H9 (cell line): ENCODE measurements around the gene ZNF749. TPM values are rescaled to one million over a fixed set of nuclear protein-coding genes. Genes with fewer than 3 reads are reported as not detected.

Source experiments
- DNase-seq: peaks from one replicate; pipeline ENCODE4 v3.0.0-alpha.2; 2017
- H2AFZ ChIP-seq: one replicate; pipeline ENCODE4 v1.6.1; 2013; ENCODE audit warnings: mild to moderate bottlenecking, low read length, control low read depth, moderate library complexity
- H2AK5ac ChIP-seq: 2 replicates; pipeline ENCODE4 v1.6.1; 2013; ENCODE audit warnings: low read length, control low read depth, mixed read lengths; ENCODE audit not compliant: insufficient read length
- H2BK120ac ChIP-seq: one replicate; pipeline ENCODE4 v1.6.1; 2013; ENCODE audit warnings: low read depth, mild to moderate bottlenecking, low read length, control low read depth, inconsistent platforms; ENCODE audit not compliant: poor library complexity, severe bottlenecking
- H2BK12ac ChIP-seq: 2 replicates; pipeline ENCODE4 v1.6.1; 2013; ENCODE audit warnings: low read length, control low read depth, mixed read lengths, low read depth; ENCODE audit not compliant: insufficient read length
- H2BK15ac ChIP-seq: 2 replicates; pipeline ENCODE4 v1.6.1; 2013; ENCODE audit warnings: low read depth, low read length, control low read depth
- H2BK20ac ChIP-seq: one replicate; pipeline ENCODE4 v1.6.1; 2013; ENCODE audit warnings: low read depth, mild to moderate bottlenecking, low read length, control low read depth, inconsistent platforms; ENCODE audit not compliant: poor library complexity, severe bottlenecking
- H2BK5ac ChIP-seq: 2 replicates; pipeline ENCODE4 v1.6.1; 2013; ENCODE audit warnings: low read length, control low read depth, mixed read lengths; ENCODE audit not compliant: insufficient read length
- H3K14ac ChIP-seq: 2 replicates; pipeline ENCODE4 v1.6.1; 2013; ENCODE audit warnings: low read length, control low read depth; ENCODE audit not compliant: insufficient read depth
- H3K18ac ChIP-seq: 2 replicates; pipeline ENCODE4 v1.6.1; 2013; ENCODE audit warnings: low read depth, mild to moderate bottlenecking, mixed read lengths, low read length, control low read depth; ENCODE audit not compliant: insufficient read length
- H3K23ac ChIP-seq: 2 replicates; pipeline ENCODE4 v1.6.1; 2013; ENCODE audit warnings: low read length, control low read depth, mixed read lengths, low read depth; ENCODE audit not compliant: insufficient read length
- H3K23me2 ChIP-seq: 2 replicates; pipeline ENCODE4 v1.6.1; 2013; ENCODE audit warnings: low read depth, mild to moderate bottlenecking, mixed read lengths, low read length, control low read depth; ENCODE audit not compliant: insufficient read length, poor library complexity, severe bottlenecking
- H3K27ac ChIP-seq: 2 replicates; pipeline ENCODE4 v1.5.1; 2013; ENCODE audit warnings: low read length, control low read depth, mixed read lengths, low read depth; ENCODE audit not compliant: insufficient read length
- H3K27me3 ChIP-seq: 2 replicates; pipeline ENCODE4 v1.6.1; 2013; ENCODE audit warnings: low read length, control low read depth, inconsistent platforms; ENCODE audit not compliant: insufficient read depth
- H3K4ac ChIP-seq: 2 replicates; pipeline ENCODE4 v1.6.1; 2013; ENCODE audit warnings: low read depth, mild to moderate bottlenecking, control low read depth, inconsistent platforms, low read length, moderate library complexity
- H3K4me1 ChIP-seq: 2 replicates; pipeline ENCODE4 v1.6.1; 2013; ENCODE audit warnings: low read length, control low read depth, inconsistent platforms; ENCODE audit not compliant: insufficient read depth
- H3K4me2 ChIP-seq: 2 replicates; pipeline ENCODE4 v1.6.1; 2013; ENCODE audit warnings: low read length, control low read depth, mixed read lengths; ENCODE audit not compliant: insufficient read length, insufficient read depth
- H3K56ac ChIP-seq: 2 replicates; pipeline ENCODE4 v1.6.1; 2013; ENCODE audit warnings: low read depth, mild to moderate bottlenecking, mixed read lengths, low read length, control low read depth; ENCODE audit not compliant: insufficient read length
- H3K79me1 ChIP-seq: 2 replicates; pipeline ENCODE4 v1.6.1; 2013; ENCODE audit warnings: low read depth, mild to moderate bottlenecking, moderate library complexity, low read length, control low read depth, inconsistent platforms; ENCODE audit not compliant: insufficient read depth, poor library complexity, severe bottlenecking
- H3K79me2 ChIP-seq: 2 replicates; pipeline ENCODE4 v1.6.1; 2013; ENCODE audit warnings: low read length, control low read depth, inconsistent platforms; ENCODE audit not compliant: insufficient read depth
- H3K9ac ChIP-seq: 2 replicates; pipeline ENCODE4 v1.6.1; 2013; ENCODE audit warnings: low read length, control low read depth, mixed read lengths; ENCODE audit not compliant: insufficient read length; ENCODE audit errors: extremely low read depth
- H3K9me3 ChIP-seq: one replicate; pipeline ENCODE4 v1.6.1; 2013; ENCODE audit warnings: low read depth, low read length, inconsistent platforms; ENCODE audit not compliant: control insufficient read depth
- H3T11ph ChIP-seq: one replicate; pipeline ENCODE4 v1.6.1; 2013; ENCODE audit warnings: mild to moderate bottlenecking, low read length, control low read depth, inconsistent platforms
- H4K20me1 ChIP-seq: one replicate; pipeline ENCODE4 v1.6.1; 2013; ENCODE audit not compliant: control insufficient read depth, insufficient read length, insufficient read depth
- H4K5ac ChIP-seq: 2 replicates; pipeline ENCODE4 v1.6.1; 2013; ENCODE audit warnings: low read depth, mild to moderate bottlenecking, mixed read lengths, low read length, control low read depth; ENCODE audit not compliant: insufficient read length
- H4K8ac ChIP-seq: replicated peaks from 2 replicates; pipeline ENCODE4 v1.6.1; 2013; ENCODE audit warnings: low read length, control low read depth, mixed read lengths, low read depth; ENCODE audit not compliant: insufficient read length
- H4K91ac ChIP-seq: 2 replicates; pipeline ENCODE4 v1.6.1; 2013; ENCODE audit warnings: low read depth, mild to moderate bottlenecking, moderate library complexity, mixed read lengths, low read length, control low read depth; ENCODE audit not compliant: insufficient read length
- H3K27ac Mint-ChIP-seq, 3 experiments: 2 replicates in 2 of 3; 3 replicates in 1 of 3; pipeline ENCODE4 v1.8.0; 2020 to 2021; ENCODE audit warnings: mixed read lengths in 3 of 3, mild to moderate bottlenecking in 1 of 3, moderate library complexity in 1 of 3
- H3K27me3 Mint-ChIP-seq: 2 replicates; pipeline ENCODE4 v1.8.0; 2021; ENCODE audit warnings: low read depth, mild to moderate bottlenecking, moderate library complexity, mixed read lengths
- H3K36me3 Mint-ChIP-seq, 3 experiments: 2 replicates in 2 of 3; 3 replicates in 1 of 3; pipeline ENCODE4 v1.8.0; 2020 to 2021; ENCODE audit warnings: low read depth in 3 of 3, mixed read lengths in 3 of 3; ENCODE audit not compliant: insufficient read depth in 1 of 3
- H3K4me1 Mint-ChIP-seq, 2 experiments: 2 replicates each; pipeline ENCODE4 v1.8.0; 2020; ENCODE audit warnings: mixed read lengths in 2 of 2
- H3K4me3 Mint-ChIP-seq, 2 experiments: 2 replicates in 1 of 2; 3 replicates in 1 of 2; pipeline ENCODE4 v1.8.0; 2020 to 2021; ENCODE audit warnings: mild to moderate bottlenecking in 2 of 2, mixed read lengths in 2 of 2, moderate library complexity in 1 of 2
- H3K9me3 Mint-ChIP-seq, 2 experiments: 2 replicates in 1 of 2; 3 replicates in 1 of 2; pipeline ENCODE4 v1.8.0; 2020; ENCODE audit warnings: mild to moderate bottlenecking in 2 of 2, mixed read lengths in 2 of 2, moderate library complexity in 1 of 2
- WGBS: extraction: QIAGEN DNeasy Blood & Tissue Kit; methylation state at CpG from one replicate; pipeline ENCODE4 v1.1.7; 2013; ENCODE audit warnings: missing lambda C conversion rate, low lambda C conversion rate, mixed read lengths; ENCODE audit not compliant: insufficient read length; ENCODE audit errors: extremely low coverage; 5-methylcytosine and 5-hydroxymethylcytosine counted together
- total RNA-seq: library from RNA; stranded (reverse); gene quantifications from 2 replicates; pipeline ENCODE4 v1.2.1, GENCODE V29; 2021
- TF ChIP-seq, protein P1 (sequence below): fragments of 200-600 bp; sonication (generic); conservative IDR thresholded peaks from 3 replicates; pipeline ENCODE4 v1.8.0; 2021; ENCODE audit warnings: antibody characterized with exemption, mild to moderate bottlenecking

Gene ZNF749
- total RNA-seq, 1 experiment from 2014 or later: 25.0 TPM

GRCh38 chr19:57398868-57399267 is 36.3 kb upstream of the ZNF749 start:
- peaks cover 2% of the 10 kb centered on the region; the same call in 1 of the 2 replicates for H3K27me3 Mint-ChIP-seq
- Histone ChIP-seq H2AFZ (no peak overlapping the region), H3K18ac (no peak overlapping the region), H4K91ac (no peak overlapping the region), H2BK120ac (no peak overlapping the region), H3K9me3 (no peaks in the 10 kb centered on the region), H3T11ph (no peak overlapping the region), H3K23me2 (peaks cover 4% of the 10 kb centered on the region), H3K56ac (no peak overlapping the region), H4K8ac (no peak overlapping the region), H3K9ac (no peak overlapping the region), H2AK5ac (no peak overlapping the region), H2BK12ac (no peak overlapping the region), H2BK5ac (no peak overlapping the region), H3K23ac (no peak overlapping the region), H3K14ac (no peak overlapping the region), H3K4ac (no peak overlapping the region), H4K5ac (no peak overlapping the region), H3K79me1 (no peaks in the 10 kb centered on the region), H4K20me1 (no peaks in the 10 kb centered on the region), H3K27ac (no peak overlapping the region), H2BK20ac (no peak overlapping the region), H2BK15ac (no peak overlapping the region), H3K79me2 (no peaks in the 10 kb centered on the region), H3K4me2 (no peak overlapping the region), H3K4me1 (no peaks in the 10 kb centered on the region), H3K27me3 (no peaks in the 10 kb centered on the region)
- H3K4me3 Mint-ChIP-seq: no peak overlapping the region
- H3K36me3 Mint-ChIP-seq: peaks cover 31 to 56% (median 35%) of the 10 kb centered on the region in 3 experiments
- DNase-seq: no peak
- H3K4me1 Mint-ChIP-seq: no peaks in the 10 kb centered on the region
- H3K9me3 Mint-ChIP-seq: peaks cover 7 to 10% of the 10 kb centered on the region in 2 experiments; a peak in 4 of 5 replicates
- no CpG with 5 or more reads among the region's 5 CpGs for WGBS
- no peak overlapping the region for H3K27ac Mint-ChIP-seq
- TF ChIP-seq, protein P1, sequence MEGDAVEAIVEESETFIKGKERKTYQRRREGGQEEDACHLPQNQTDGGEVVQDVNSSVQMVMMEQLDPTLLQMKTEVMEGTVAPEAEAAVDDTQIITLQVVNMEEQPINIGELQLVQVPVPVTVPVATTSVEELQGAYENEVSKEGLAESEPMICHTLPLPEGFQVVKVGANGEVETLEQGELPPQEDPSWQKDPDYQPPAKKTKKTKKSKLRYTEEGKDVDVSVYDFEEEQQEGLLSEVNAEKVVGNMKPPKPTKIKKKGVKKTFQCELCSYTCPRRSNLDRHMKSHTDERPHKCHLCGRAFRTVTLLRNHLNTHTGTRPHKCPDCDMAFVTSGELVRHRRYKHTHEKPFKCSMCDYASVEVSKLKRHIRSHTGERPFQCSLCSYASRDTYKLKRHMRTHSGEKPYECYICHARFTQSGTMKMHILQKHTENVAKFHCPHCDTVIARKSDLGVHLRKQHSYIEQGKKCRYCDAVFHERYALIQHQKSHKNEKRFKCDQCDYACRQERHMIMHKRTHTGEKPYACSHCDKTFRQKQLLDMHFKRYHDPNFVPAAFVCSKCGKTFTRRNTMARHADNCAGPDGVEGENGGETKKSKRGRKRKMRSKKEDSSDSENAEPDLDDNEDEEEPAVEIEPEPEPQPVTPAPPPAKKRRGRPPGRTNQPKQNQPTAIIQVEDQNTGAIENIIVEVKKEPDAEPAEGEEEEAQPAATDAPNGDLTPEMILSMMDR: no peak
